IPS-18a (cell line): ENCODE data around the gene SNX6.
A peak's percentile ranks its signal among the peaks of the same experiment; 100 is the strongest.
"Not testable (repeated sequence)": the region's sequence is repeated elsewhere in the genome, so short reads cannot be mapped to it uniquely, and the experiment has no call there.

Experiments used
- H3K27ac ChIP-seq: one replicate; pipeline ENCODE4 v1.5.1; 2013; ENCODE audit warnings: low read length
- H3K27me3 ChIP-seq: one replicate; pipeline ENCODE4 v1.6.1; 2013; ENCODE audit warnings: mild to moderate bottlenecking, low read length; ENCODE audit not compliant: control insufficient read depth, insufficient read depth
- H3K36me3 ChIP-seq: one replicate; pipeline ENCODE4 v1.6.1; 2013; ENCODE audit warnings: low read depth, low read length; ENCODE audit not compliant: control insufficient read depth
- H3K4me1 ChIP-seq: one replicate; pipeline ENCODE4 v1.6.1; 2013; ENCODE audit warnings: low read depth, low read length; ENCODE audit not compliant: control insufficient read depth
- H3K4me3 ChIP-seq: one replicate; pipeline ENCODE4 v1.5.1; 2013; ENCODE audit warnings: low read length
- H3K9ac ChIP-seq: one replicate; pipeline ENCODE4 v1.6.1; 2013; ENCODE audit warnings: mild to moderate bottlenecking, low read length, moderate library complexity
- H3K9me3 ChIP-seq: one replicate; pipeline ENCODE4 v1.6.1; 2013; ENCODE audit warnings: low read depth, low read length; ENCODE audit not compliant: control insufficient read depth

SNX6 gene

DNA sequence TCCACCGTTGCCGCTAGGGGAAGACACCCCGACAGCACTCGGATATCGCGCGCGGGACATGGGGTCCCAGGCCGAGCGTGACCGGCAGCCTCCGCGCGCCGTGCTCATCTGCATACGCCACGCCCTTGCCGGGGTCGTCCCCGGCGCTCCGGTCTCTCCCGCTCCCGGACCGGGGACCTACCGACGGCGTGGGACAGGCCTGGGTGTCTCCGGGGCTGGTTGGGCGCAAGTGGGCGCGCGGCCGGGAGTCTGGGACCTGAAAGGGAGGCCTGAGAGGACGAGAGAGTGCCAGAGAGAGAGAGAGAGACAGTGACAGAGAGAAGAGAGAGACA, 73.5 kb downstream of the SNX6 start:
- H3K4me1 ChIP-seq, H3K9me3 ChIP-seq: not testable (repeated sequence)

DNA sequence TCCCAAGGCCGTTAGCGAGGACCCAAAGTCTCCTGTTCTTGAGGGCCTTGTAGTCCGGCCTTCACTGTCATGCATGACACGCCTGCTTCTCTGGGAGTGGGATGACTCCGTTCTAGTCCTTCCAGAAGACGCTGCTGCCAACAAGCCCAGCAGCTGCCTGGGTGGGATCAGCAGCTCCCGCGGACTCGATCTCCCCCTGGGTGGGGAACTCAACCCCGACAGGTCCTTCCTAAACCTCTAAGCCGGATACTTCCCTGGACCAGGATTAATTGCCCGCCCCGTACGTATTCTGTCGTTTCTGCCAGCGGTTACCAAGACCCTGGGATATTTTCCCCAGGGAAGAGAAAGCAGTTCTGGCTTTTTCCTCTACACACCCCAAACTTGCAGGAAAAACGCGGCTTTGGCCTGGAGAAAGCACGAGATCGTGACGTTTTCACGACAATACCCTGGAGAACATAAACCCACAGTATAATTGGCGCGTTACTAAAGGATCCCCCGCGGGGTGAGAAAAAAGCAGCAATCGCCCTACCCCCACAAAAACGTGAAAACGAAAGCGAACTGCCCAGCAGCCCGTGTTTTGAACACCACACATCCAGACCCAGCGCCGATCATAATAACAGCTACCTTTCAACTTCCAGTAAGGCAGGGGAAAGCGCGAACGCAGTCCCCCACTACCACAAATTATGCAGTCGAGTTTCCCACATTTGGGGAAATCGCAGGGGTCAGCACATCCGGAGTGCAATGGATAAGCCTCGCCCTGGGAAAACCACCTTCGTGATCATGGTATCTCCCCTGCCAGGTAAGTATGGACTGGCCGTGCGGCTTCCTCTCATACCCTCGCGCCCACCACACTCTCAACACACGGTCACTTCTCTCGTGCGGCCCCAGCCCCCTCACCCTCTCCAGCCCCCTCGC, 74.1 kb downstream of the SNX6 start:
- H3K4me3 ChIP-seq, H3K27ac ChIP-seq, H3K9ac ChIP-seq, H3K9me3 ChIP-seq, H3K36me3 ChIP-seq, H3K27me3 ChIP-seq, H3K4me1 ChIP-seq: not testable (repeated sequence)

More for the DNA sequence above, 73.5 kb downstream of the SNX6 start:
- not testable (repeated sequence) for H3K36me3 ChIP-seq, H3K27me3 ChIP-seq, H3K9ac ChIP-seq, H3K27ac ChIP-seq, H3K4me3 ChIP-seq

DNA sequence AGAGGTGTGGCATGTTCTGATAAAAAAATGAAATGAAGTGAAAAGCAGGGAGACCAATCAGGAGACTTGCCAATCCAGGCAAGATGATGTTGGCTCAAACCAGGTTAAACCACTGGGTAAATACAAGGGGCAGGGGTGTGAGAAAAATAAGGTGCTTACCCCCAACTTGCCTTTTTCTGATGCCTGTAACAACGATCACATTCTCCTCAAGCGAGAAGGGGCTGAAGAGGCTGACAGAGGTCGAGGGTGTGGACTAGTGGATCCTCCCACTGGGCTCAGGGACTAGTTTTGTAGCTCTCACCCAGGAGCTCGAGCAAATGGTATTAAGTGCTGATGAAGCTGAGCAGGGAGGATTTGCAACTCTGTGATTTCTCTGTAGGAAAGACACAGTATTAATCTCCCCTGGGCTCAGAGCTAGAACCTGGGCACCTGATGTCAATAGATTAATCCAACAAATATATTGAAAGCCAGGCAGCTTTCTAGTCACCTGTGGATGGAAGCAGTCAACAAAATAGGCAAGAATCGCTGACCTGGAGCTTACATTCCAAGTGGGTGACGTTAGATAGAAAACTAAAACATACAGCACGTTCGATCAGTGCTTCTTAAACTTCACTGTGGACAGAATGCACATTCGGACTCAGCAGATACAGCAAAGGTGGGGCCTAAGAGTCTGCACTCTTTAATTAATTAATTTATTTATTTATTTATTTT, 75.3 kb downstream of the SNX6 start:
- Histone ChIP-seq H3K4me1 (no peaks in the 10 kb centered on the region), H3K9ac (no peak overlapping the region), H3K36me3 (no peaks in the 10 kb centered on the region), H3K27ac (no peak overlapping the region), H3K9me3 (no peaks in the 10 kb centered on the region), H3K4me3 (no peak overlapping the region), H3K27me3 (no peaks in the 10 kb centered on the region)

DNA sequence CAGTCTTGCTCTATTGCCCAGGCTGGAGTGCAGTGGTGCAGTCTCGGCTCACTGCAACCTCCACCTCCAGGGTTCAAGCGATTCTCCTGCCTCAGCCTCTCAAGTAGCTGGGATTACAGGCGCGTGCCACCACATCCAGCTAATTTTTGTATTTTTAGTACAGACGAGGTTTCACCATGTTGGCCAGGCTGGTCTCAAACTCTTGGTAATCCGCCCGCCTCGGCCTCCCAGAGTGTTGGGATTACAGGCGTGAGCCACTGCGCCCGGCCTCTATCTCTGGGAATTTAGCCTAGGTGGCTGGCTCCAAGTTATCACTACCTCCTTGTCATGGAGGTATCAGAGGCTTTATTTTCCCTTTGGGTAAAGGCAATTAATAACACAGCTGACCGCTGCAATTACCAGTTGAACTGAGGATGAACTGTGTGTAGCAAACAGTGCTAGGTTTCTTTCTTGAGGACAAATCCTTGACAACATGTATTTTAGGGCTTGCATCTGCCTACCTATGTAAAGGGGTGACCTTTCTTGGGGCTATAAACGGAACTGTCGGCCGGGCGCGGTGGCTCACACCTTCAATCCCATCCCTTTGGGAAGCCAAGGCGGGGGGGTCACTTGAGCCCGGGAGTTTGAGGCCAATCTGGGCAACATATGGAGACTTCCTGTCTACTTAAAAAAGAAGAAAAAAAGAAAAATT, 80.5 kb downstream of the SNX6 start:
- H3K27ac ChIP-seq, H3K9ac ChIP-seq, H3K36me3 ChIP-seq, H3K4me1 ChIP-seq, H3K9me3 ChIP-seq, H3K4me3 ChIP-seq, H3K27me3 ChIP-seq: not testable (repeated sequence)

DNA sequence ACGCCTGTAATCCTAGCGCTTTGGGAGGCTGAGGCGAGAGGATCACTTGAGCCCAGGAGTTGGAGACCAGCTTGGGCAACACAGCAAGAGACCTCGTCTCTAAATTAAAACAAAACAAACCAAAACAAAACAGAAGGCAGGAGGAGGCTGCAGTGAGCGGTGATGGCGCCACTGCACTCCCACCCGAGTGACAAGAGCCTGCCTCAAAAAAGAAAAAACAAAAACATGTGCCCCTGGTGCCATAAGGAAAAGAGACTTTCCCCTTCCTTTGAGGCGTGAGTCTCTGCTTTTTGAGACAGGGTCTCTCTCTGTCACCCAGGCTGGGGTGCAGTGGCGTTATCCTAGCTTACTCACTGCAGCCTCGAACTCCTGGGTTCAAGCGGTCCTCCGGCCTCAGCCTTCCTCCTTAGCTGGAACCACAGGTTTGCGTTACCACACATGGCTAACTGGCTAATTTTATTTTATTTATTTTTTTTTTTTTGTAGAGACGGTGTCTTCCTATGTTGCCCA, 81.4 kb downstream of the SNX6 start:
- Histone ChIP-seq H3K27me3 (no peaks in the 10 kb centered on the region), H3K9ac (no peak overlapping the region), H3K9me3 (no peaks in the 10 kb centered on the region), H3K36me3 (no peaks in the 10 kb centered on the region), H3K4me3 (no peak overlapping the region), H3K27ac (no peak overlapping the region), H3K4me1 (no peaks in the 10 kb centered on the region)

DNA sequence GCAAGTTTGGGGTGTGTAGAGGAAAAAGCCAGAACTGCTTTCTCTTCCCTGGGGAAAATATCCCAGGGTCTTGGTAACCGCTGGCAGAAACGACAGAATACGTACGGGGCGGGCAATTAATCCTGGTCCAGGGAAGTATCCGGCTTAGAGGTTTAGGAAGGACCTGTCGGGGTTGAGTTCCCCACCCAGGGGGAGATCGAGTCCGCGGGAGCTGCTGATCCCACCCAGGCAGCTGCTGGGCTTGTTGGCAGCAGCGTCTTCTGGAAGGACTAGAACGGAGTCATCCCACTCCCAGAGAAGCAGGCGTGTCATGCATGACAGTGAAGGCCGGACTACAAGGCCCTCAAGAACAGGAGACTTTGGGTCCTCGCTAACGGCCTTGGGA, 82.8 kb downstream of the SNX6 start:
- not testable (repeated sequence) for H3K27ac ChIP-seq, H3K9ac ChIP-seq, H3K9me3 ChIP-seq, H3K36me3 ChIP-seq, H3K4me3 ChIP-seq, H3K27me3 ChIP-seq, H3K4me1 ChIP-seq

DNA sequence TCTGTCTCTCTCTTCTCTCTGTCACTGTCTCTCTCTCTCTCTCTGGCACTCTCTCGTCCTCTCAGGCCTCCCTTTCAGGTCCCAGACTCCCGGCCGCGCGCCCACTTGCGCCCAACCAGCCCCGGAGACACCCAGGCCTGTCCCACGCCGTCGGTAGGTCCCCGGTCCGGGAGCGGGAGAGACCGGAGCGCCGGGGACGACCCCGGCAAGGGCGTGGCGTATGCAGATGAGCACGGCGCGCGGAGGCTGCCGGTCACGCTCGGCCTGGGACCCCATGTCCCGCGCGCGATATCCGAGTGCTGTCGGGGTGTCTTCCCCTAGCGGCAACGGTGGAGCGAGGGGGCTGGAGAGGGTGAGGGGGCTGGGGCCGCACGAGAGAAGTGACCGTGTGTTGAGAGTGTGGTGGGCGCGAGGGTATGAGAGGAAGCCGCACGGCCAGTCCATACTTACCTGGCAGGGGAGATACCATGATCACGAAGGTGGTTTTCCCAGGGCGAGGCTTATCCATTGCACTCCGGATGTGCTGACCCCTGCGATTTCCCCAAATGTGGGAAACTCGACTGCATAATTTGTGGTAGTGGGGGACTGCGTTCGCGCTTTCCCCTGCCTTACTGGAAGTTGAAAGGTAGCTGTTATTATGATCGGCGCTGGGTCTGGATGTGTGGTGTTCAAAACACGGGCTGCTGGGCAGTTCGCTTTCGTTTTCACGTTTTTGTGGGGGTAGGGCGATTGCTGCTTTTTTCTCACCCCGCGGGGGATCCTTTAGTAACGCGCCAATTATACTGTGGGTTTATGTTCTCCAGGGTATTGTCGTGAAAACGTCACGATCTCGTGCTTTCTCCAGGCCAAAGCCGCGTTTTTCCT, 83.4 kb downstream of the SNX6 start:
- H3K9ac ChIP-seq, H3K27me3 ChIP-seq, H3K27ac ChIP-seq, H3K4me1 ChIP-seq, H3K36me3 ChIP-seq, H3K4me3 ChIP-seq, H3K9me3 ChIP-seq: not testable (repeated sequence)

DNA sequence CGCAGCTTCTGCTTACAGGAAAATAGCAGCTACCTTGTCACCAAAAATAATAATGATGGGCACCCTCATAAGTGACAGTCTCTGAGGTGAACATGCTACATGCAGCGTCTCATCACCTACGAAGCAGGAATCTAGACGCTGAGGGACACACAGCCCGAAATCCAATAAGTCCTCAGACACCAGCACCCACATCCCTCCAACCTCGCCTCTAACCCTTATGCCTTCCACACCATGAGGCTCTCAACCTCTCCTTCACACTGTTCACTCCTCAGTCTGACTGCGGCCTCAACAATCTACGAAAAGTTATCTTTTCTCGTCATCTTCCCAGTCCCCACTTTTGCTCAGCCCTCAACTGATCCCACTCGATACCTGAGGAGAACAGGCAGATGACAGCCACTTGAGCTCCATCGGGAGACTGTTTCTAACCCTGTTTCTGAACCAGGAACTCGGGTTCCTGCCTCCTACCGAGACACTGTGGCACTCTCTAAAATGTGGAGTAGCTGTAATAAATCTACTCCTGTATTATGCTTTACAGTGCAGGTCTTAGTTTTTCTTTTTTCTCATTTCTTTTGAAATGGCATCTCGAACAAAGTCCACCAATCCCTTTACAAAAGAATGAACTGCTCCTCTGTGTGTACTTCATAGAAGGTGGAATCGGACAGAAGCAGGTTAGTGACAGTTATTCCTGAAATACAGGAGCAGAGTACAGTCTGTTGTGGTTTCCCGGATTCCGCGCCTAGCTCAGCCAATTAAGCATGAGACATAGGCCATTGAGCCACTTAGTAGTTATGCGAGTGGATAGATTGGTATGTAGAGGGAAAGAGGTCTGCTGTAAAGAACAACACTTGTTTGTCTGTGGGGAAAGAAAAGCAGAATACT, 89.5 kb downstream of the SNX6 start:
- peak overlapping the region; percentile 94 for H3K9ac ChIP-seq
- H3K27me3 ChIP-seq, H3K9me3 ChIP-seq, H3K4me1 ChIP-seq, H3K36me3 ChIP-seq: not testable (repeated sequence)
- peak overlapping the region; percentile 43 for H3K27ac ChIP-seq
- peak overlapping the region; percentile 96 for H3K4me3 ChIP-seq

DNA sequence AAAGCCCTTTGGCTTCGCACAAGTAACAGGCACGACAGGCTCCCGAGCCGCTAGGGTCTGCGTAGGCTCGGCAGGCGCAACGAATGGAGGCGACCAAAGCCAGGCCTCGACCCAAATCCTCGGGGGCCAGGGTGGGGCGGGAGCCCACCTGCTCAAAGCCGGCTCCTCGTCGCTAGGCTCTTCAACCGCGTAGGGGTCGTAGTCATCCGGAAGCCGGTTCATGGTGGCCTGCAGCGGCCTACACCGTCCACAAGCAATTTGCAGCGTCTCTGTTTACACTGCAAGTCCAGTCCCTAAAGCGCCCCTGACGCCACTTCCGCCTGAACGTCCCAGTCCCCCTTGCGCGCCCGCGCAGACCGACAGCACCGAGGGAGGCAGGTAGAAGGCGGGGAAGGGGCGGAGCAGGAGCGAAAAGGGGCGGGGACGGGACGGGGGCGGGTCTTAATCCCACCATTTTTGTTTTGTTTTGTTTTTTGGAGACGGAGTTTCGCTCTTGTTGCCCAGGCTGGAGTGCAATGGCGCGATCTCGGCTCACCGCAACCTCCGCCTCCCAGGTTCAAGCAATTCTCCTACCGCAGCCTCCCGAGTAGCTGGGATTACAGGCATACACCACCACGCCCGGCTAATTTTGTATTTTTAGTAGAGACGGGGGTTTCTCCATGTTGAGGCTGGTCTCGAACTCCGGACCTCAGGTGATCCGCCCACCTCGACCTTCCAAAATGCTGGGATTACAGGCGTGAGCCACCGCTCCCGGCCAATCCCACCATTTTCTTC, 90.4 kb downstream of the SNX6 start, which contains the start of gene EAPP:
Gene EAPP, minus strand, starts transcription at position 295 of the 774 bp plus-strand sequence. Its CDS starts 73 bp downstream, at position 222.
- peak within 1 kb of the TSS; percentile 94 for H3K27ac ChIP-seq
- H3K9ac ChIP-seq: peak within 1 kb of the TSS; percentile 94
- no peaks in the 10 kb centered on the region for H3K9me3 ChIP-seq
- peaks cover 4% of the 10 kb centered on the region for H3K4me1 ChIP-seq
- no peaks in the 10 kb centered on the region for H3K27me3 ChIP-seq
- peak within 1 kb of the TSS; percentile 96 for H3K4me3 ChIP-seq
- H3K36me3 ChIP-seq: peaks cover 6% of the 10 kb centered on the region

DNA sequence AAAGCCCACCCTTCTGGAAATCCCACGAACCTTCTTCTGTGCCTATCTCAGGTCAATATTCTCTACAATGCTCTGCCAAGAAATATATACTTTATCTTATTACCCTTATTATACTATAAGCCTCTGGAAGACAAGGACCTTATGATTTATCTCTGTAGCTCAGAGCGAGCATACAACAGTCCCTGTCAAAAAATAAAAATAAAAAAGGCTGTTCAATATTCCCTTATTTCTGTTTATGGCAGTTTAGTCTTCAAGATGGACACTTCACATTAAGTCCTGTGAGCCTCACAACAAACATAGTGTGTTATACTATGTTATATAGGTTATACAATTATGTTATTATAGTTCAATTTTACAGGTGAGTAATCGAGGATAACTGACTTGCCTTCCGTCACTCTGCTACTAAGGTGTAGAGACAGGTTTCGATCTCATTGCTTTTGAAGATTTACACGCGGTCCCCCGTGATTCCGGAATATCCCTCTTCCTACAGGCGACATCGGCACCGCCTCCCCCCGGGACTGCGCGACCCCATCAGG, 91.0 kb downstream of the SNX6 start:
- Histone ChIP-seq H3K36me3 (peaks cover 6% of the 10 kb centered on the region), H3K4me1 (peaks cover 4% of the 10 kb centered on the region), H3K27ac (peak overlapping the region; percentile 94), H3K27me3 (no peaks in the 10 kb centered on the region), H3K9me3 (no peaks in the 10 kb centered on the region), H3K9ac (peak overlapping the region; percentile 94), H3K4me3 (peak overlapping the region; percentile 96)
